K562 (cell line): ENCODE results near the gene CUTC. TPM values are rescaled to one million over a fixed set of nuclear protein-coding genes. Genes with fewer than 3 reads are reported as not detected.

Experiments used
- ATAC-seq: fragments of 200-7000 bp; cut with Tn5 transposase; 3 replicates; pipeline ENCODE4 v1.9.1; 2020; ENCODE audit warnings: moderate library complexity
- Bru-seq: library from RNA; stranded (reverse); fragments of 400-500 nt; gene quantifications from one replicate; lab custom pipeline; 2021; lab: Mats Ljungman, UMichigan
- BruChase-seq, 2 experiments: library from RNA; stranded (reverse); fragments of 400-500 nt; gene quantifications; one replicate each; lab custom pipeline; 2021; lab: Mats Ljungman, UMichigan
- BruUV-seq: library from RNA; stranded (reverse); fragments of 400-500 nt; replicated peaks from 2 replicates; lab custom pipeline; 2021; lab: Mats Ljungman, UMichigan
- CTCF ChIA-PET: fragments of 300-600 bp; formaldehyde crosslinking; extraction: SDS; loops from one replicate; lab custom pipeline; 2021; ENCODE audit warnings: low intra/inter-chr PET ratio; lab: Yijun Ruan, JAX
- POLR2A ChIA-PET: fragments of 300-600, 350-650 bp; sonication (Branson Sonifier 250); formaldehyde crosslinking; extraction: SDS; loops from one replicate; lab custom pipeline; 2021; ENCODE audit warnings: antibody characterized with exemption, inconsistent platforms; lab: Yijun Ruan, JAX
- DNase-seq, 4 experiments: peaks; one replicate each; pipeline versions ENCODE4 v3.0.0 to v3.0.0-alpha.2; 2011 to 2018; ENCODE audit warnings: low spot score in 3 of 4, mixed read lengths in 3 of 4; ENCODE audit errors: extremely low read depth in 1 of 4
- FAIRE-seq: peaks from 2 replicates; lab custom pipeline; 2011; peaks lifted over from hg19 to GRCh38; lab: Jason Lieb, UNC
- H2AFZ ChIP-seq: 2 replicates; pipeline ENCODE4 v1.6.0; 2011; ENCODE audit warnings: low read depth, low read length, control low read depth, inconsistent platforms
- H3K27ac ChIP-seq: fragments of 200-600 bp; 3 replicates; pipeline ENCODE4 v1.8.0; 2011; ENCODE audit warnings: low read depth, mild to moderate bottlenecking, control low read depth, inconsistent platforms, low read length, moderate library complexity, mixed read lengths; ENCODE audit errors: extremely low read depth
- H3K27me3 ChIP-seq, 2 experiments: fragments of 300-600 bp in 1 of 2; 2 replicates in 1 of 2; 3 replicates in 1 of 2; pipeline versions ENCODE4 v1.6.0 to v1.8.0; 2011; ENCODE audit warnings: inconsistent platforms in 2 of 2, low read length in 2 of 2, mild to moderate bottlenecking in 1 of 2, mixed read lengths in 1 of 2, moderate library complexity in 1 of 2; ENCODE audit not compliant: control insufficient read depth in 2 of 2, insufficient read depth in 2 of 2
- H3K36me3 ChIP-seq: fragments of 300-600 bp; 3 replicates; pipeline ENCODE4 v1.8.0; 2011; ENCODE audit warnings: mild to moderate bottlenecking, low read length, inconsistent platforms; ENCODE audit not compliant: control insufficient read depth, insufficient read depth
- H3K4me1 ChIP-seq, 2 experiments: fragments of 200-600 bp in 1 of 2; replicated peaks in 1 of 2; 2 replicates in 1 of 2; 3 replicates in 1 of 2; pipeline versions ENCODE4 v1.5.1 to v1.8.0; 2011; ENCODE audit warnings: inconsistent platforms in 2 of 2, low read length in 2 of 2, mild to moderate bottlenecking in 1 of 2, mixed read lengths in 1 of 2, moderate library complexity in 1 of 2; ENCODE audit not compliant: control insufficient read depth in 2 of 2, insufficient read depth in 2 of 2
- H3K4me2 ChIP-seq: 2 replicates; pipeline ENCODE4 v1.6.1; 2011; ENCODE audit warnings: low read length, control low read depth, inconsistent platforms, mixed read lengths; ENCODE audit not compliant: insufficient read depth
- H3K4me3 ChIP-seq: fragments of 200-600 bp; sonication (generic), shearing (Covaris generic); 2 replicates; pipeline ENCODE4 v1.5.1; 2016; ENCODE audit warnings: control low read depth, inconsistent platforms
- H3K79me2 ChIP-seq: fragments of 200-600 bp; 3 replicates; pipeline ENCODE4 v1.8.0; 2011; ENCODE audit warnings: low read length, inconsistent platforms; ENCODE audit not compliant: control insufficient read depth, insufficient read depth
- H3K9ac ChIP-seq, 2 experiments: 2 replicates each; pipeline versions ENCODE4 v1.6.0 to v1.6.1; 2011; ENCODE audit warnings: low read depth in 2 of 2, low read length in 2 of 2, control low read depth in 1 of 2, inconsistent platforms in 1 of 2, mild to moderate bottlenecking in 1 of 2, mixed read lengths in 1 of 2; ENCODE audit not compliant: insufficient read depth in 1 of 2
- H3K9me1 ChIP-seq: one replicate; pipeline ENCODE4 v1.6.0; 2011; ENCODE audit warnings: inconsistent platforms, mild to moderate bottlenecking, low read length, moderate library complexity; ENCODE audit not compliant: control insufficient read depth, insufficient read depth
- H3K9me3 ChIP-seq: replicated peaks from 2 replicates; pipeline ENCODE4 v1.5.1; 2011; ENCODE audit warnings: low read depth, low read length, inconsistent platforms; ENCODE audit not compliant: control insufficient read depth, insufficient read depth
- H4K20me1 ChIP-seq: replicated peaks from 2 replicates; pipeline ENCODE4 v1.6.1; 2011; ENCODE audit warnings: low read length, inconsistent platforms, mixed read lengths; ENCODE audit not compliant: control insufficient read depth, insufficient read depth
- BRD9 ChIP-seq: fragments of 450-650 bp; IDR thresholded peaks from 2 replicates; pipeline ENCODE4 v1.6.1; 2018; ENCODE audit warnings: low read depth; ENCODE audit not compliant: partially characterized antibody
- CCNT2 ChIP-seq: IDR thresholded peaks from 2 replicates; pipeline ENCODE4 v1.6.1; 2011; ENCODE audit warnings: borderline replicate concordance, low read depth, mild to moderate bottlenecking, moderate library complexity, mixed read lengths, low read length; ENCODE audit not compliant: insufficient read length; ENCODE audit errors: extremely low read depth
- HMG20A ChIP-seq: fragments of 450-650 bp; formaldehyde crosslinking; conservative IDR thresholded peaks from 2 replicates; pipeline ENCODE4 v1.4.0; 2020; ENCODE audit warnings: mild to moderate bottlenecking, mixed read lengths
- MTA2 ChIP-seq: fragments of 450-650 bp; IDR thresholded peaks from 2 replicates; pipeline ENCODE4 v1.6.1; 2016; ENCODE audit warnings: low read depth
- NFRKB ChIP-seq: fragments of 450-650 bp; IDR thresholded peaks from 2 replicates; pipeline ENCODE4 v1.6.1; 2016; ENCODE audit warnings: low read depth
- YBX1 ChIP-seq: fragments of 450-650 bp; IDR thresholded peaks from 2 replicates; pipeline ENCODE4 v1.7.1; 2016; ENCODE audit warnings: mild to moderate bottlenecking
- WGBS: fragments of 100-300 bp; shearing (Covaris generic); methylation state at CpG from one replicate; pipeline ENCODE4 v1.1.6; 2016; ENCODE audit warnings: low coverage, mixed read lengths; ENCODE audit not compliant: insufficient coverage; ENCODE audit errors: missing lambda C conversion rate; 5-methylcytosine and 5-hydroxymethylcytosine counted together
- in situ Hi-C: fragments of 300-500 bp; cut with MboI; formaldehyde crosslinking; loops from 4 replicates; pipeline ENCODE4 v1.15.0; 2018; ENCODE audit warnings: inconsistent platforms, mixed read lengths
- intact Hi-C: fragments of 100-400 bp; cut with micrococcal nuclease; formaldehyde crosslinking; loops from 2 replicates; pipeline ENCODE4 v1.14.2; 2022
- long read RNA-seq, 3 experiments: library from polyadenylated mRNA in 2 of 3; library from RNA in 1 of 3; unstranded in 2 of 3; stranded (forward) in 1 of 3; transcript quantifications; one replicate each; pipeline ENCODE4 v2.0.0, GENCODE V29; 2019 to 2022
- polyA minus RNA-seq, 3 experiments: library from RNA; depleted of rRNA, polyadenylated mRNA; stranded (reverse); fragments of >200 nt; gene quantifications; 2 replicates each; pipeline ENCODE4 v1.2.3, GENCODE V29; 2011
- polyA plus RNA-seq, 8 experiments: library from polyadenylated mRNA; depleted of rRNA in 4 of 8; stranded (reverse) in 5 of 8; unstranded in 3 of 8; fragments of >200 nt; fragmentation: Nextera tagmentation in 2 of 8; fragmentation: Illumina TruSeq in 1 of 8; extraction: Ambion mirVana in 2 of 8; extraction: Trizol in 1 of 8; gene quantifications; 2 replicates each; pipeline versions ENCODE4 v1.2.1 to v1.2.3, GENCODE V29; 2011 to 2014; ENCODE audit warnings: inconsistent platforms in 1 of 8, missing spikeins in 1 of 8
- total RNA-seq, 7 experiments: library from RNA; depleted of rRNA in 6 of 7; stranded (reverse); fragments of >200 nt in 6 of 7; fragmentation: Illumina TruSeq in 2 of 7; extraction: Trizol in 2 of 7; gene quantifications; 2 replicates each; pipeline versions ENCODE4 v1.2.1 to v1.2.3, GENCODE V29; 2011 to 2021; ENCODE audit warnings: low replicate concordance in 1 of 7
- TF ChIP-seq, protein P1 (sequence below), 2 experiments: fragments of 450-650 bp; IDR thresholded peaks; 2 replicates each; pipeline ENCODE4 v1.6.1; 2018; ENCODE audit warnings: mild to moderate bottlenecking in 2 of 2, low read depth in 1 of 2; ENCODE audit not compliant: partially characterized antibody in 2 of 2
- TF ChIP-seq, protein P2 (sequence below), 2 experiments: fragments of 450-650 bp; conservative IDR thresholded peaks; 2 replicates each; pipeline ENCODE4 v1.6.1; 2017; ENCODE audit warnings: mild to moderate bottlenecking in 2 of 2, moderate library complexity in 2 of 2

Gene CUTC
- 16.0 and 22.1 TPM in 2 replicates for total RNA-seq (2011; cell fraction: chromatin; rRNA removed; ENCODE audit: low replicate concordance)
- total RNA-seq (2011; cell fraction: nucleolus; rRNA removed), result 7.2 and 11.4 TPM in 2 replicates
- 13.0 and 13.9 TPM in 2 replicates for total RNA-seq (2011; cell fraction: nucleoplasm; rRNA removed)
- total RNA-seq (2014; rRNA removed), result 16.7 and 23.4 TPM in 2 replicates
- total RNA-seq (2014; rRNA removed; fragmentation: Illumina TruSeq; extraction: Trizol), result 32.3 and 34.7 TPM in 2 replicates
- total RNA-seq (2015; rRNA removed; fragmentation: Illumina TruSeq; extraction: Trizol), result 27.3 and 30.3 TPM in 2 replicates
- total RNA-seq (2021), result 18.6 and 21.6 TPM in 2 replicates
- polyA plus RNA-seq (2011; rRNA removed), result 38.8 and 49.0 TPM in 2 replicates
- 14.0 and 27.7 TPM in 2 replicates for polyA plus RNA-seq (2011; cell fraction: cytosol; rRNA removed)
- 14.7 and 19.7 TPM in 2 replicates for polyA plus RNA-seq (2011; cell fraction: nucleus; rRNA removed)
- 17.6 and 26.0 TPM in 2 replicates for polyA plus RNA-seq (2012)
- polyA plus RNA-seq (2014; fragmentation: Illumina TruSeq; extraction: Trizol), result 30.1 and 34.7 TPM in 2 replicates
- 10 to 100 TPM; 47.5 to 69.3 TPM for polyA plus RNA-seq (2014; fragmentation: Nextera tagmentation; extraction: Ambion mirVana)
- polyA plus RNA-seq (2014; rRNA removed), result 35.4 and 36.0 TPM in 2 replicates
- 30.4 and 40.7 TPM in 2 replicates for polyA minus RNA-seq (2011; rRNA and poly(A)+ RNA removed)
- polyA minus RNA-seq (2011; cell fraction: cytosol; rRNA and poly(A)+ RNA removed), result 9.6 and 11.0 TPM in 2 replicates
- 9.3 and 17.5 TPM in 2 replicates for polyA minus RNA-seq (2011; cell fraction: nucleus; rRNA and poly(A)+ RNA removed)
- Bru-seq, nascent RNA, result percentile 73 among the genes with signal in this experiment
- percentile 71 among the genes with signal in this experiment for BruChase-seq, experiment 1, labeled RNA remaining after a 2-hour chase
- percentile 72 among the genes with signal in this experiment for BruChase-seq, experiment 2, labeled RNA remaining after a 6-hour chase
- long read RNA-seq, experiment 1, transcript CUTC-203 (8 exons, 831 nt), result minor isoform, 5 of 85 reads
- long read RNA-seq, experiment 1, transcript CUTC-202 (9 exons, 1,346 nt), result major isoform, 47 of 85 reads
- long read RNA-seq, experiment 1, partial matches to known transcripts, result 4 of 85 reads
- long read RNA-seq, experiment 1, other reads (novel, unspliced or antisense), result 29 of 85 reads
- long read RNA-seq, experiment 2, transcript CUTC-202 (9 exons, 1,346 nt), result major isoform, 16 of 35 reads
- long read RNA-seq, experiment 2, partial matches to known transcripts, result 4 of 35 reads
- long read RNA-seq, experiment 2, other reads (novel, unspliced or antisense), result 14 of 35 reads
- long read RNA-seq, experiment 3, transcript CUTC-202 (9 exons, 1,346 nt), result major isoform, 26 of 37 reads
- long read RNA-seq, experiment 3, partial matches to known transcripts, result 2 of 37 reads
- long read RNA-seq, experiment 3, other reads (novel, unspliced or antisense), result 5 of 37 reads

DNA sequence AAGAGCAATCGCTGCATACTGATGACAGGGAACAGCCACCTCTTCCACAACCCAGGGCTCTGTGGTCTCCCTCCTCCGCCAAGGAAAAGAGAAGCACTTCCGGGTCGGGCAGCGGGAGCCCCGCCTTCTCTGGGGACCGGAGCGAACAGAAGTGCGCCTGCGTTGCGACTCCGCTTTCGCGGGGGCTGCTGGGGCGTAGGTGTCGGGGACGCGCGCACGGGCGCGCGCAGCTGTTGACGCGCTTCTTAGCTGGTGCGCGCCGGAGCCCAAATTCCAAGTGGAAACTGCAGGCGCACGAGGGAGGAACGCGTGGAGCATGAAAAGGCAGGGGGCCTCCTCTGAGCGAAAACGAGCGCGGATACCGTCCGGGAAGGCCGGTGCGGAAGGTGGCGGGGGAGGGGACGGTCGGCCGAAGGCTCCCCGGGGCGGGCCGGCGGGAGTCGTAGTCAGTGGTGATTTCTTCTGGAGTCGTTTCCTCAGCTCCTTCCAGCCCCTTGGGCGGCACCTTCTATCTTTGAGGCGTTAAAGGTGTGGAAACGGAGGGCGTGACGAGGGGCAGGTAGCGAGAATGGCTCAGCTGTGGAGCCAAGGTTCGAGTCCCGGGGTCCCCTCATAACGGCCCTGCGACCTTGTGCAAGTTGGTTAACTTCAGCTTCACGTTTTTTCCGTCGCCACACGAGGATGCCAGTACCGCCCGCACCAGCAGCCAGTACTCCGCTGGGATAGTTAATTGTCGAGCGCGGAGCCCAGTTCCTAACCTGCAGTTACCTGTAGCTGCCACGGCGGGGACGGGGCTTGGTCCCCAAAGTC is at the start of gene CUTC, which contains the start of gene COX15:
Gene CUTC, plus strand, starts transcription at position 202 of the 810 bp plus-strand sequence. Its CDS starts 115 bp downstream, at position 317.
Gene COX15, minus strand, starts transcription at position 95 of the 810 bp plus-strand sequence. Its CDS starts 78 bp downstream, at position 17.
- H3K4me2 ChIP-seq, result peak within 1 kb of the TSS; percentile 87
- intact Hi-C loops, result no loop called here
- TF ChIP-seq YBX1 (no peak), HMG20A (no peak), NFRKB (no peak), MTA2 (peak; percentile 40; the same call in 1 of the 2 replicates), CCNT2 (peak; percentile 57), BRD9 (no peak)
- TF ChIP-seq, protein P1, sequence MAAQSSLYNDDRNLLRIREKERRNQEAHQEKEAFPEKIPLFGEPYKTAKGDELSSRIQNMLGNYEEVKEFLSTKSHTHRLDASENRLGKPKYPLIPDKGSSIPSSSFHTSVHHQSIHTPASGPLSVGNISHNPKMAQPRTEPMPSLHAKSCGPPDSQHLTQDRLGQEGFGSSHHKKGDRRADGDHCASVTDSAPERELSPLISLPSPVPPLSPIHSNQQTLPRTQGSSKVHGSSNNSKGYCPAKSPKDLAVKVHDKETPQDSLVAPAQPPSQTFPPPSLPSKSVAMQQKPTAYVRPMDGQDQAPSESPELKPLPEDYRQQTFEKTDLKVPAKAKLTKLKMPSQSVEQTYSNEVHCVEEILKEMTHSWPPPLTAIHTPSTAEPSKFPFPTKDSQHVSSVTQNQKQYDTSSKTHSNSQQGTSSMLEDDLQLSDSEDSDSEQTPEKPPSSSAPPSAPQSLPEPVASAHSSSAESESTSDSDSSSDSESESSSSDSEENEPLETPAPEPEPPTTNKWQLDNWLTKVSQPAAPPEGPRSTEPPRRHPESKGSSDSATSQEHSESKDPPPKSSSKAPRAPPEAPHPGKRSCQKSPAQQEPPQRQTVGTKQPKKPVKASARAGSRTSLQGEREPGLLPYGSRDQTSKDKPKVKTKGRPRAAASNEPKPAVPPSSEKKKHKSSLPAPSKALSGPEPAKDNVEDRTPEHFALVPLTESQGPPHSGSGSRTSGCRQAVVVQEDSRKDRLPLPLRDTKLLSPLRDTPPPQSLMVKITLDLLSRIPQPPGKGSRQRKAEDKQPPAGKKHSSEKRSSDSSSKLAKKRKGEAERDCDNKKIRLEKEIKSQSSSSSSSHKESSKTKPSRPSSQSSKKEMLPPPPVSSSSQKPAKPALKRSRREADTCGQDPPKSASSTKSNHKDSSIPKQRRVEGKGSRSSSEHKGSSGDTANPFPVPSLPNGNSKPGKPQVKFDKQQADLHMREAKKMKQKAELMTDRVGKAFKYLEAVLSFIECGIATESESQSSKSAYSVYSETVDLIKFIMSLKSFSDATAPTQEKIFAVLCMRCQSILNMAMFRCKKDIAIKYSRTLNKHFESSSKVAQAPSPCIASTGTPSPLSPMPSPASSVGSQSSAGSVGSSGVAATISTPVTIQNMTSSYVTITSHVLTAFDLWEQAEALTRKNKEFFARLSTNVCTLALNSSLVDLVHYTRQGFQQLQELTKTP (IDR thresholded peaks at IDR 0.05; ENCODE audit: low read depth in 1 of 2, partially characterized antibody in 2 of 2), result no peak
- TF ChIP-seq, protein P2, sequence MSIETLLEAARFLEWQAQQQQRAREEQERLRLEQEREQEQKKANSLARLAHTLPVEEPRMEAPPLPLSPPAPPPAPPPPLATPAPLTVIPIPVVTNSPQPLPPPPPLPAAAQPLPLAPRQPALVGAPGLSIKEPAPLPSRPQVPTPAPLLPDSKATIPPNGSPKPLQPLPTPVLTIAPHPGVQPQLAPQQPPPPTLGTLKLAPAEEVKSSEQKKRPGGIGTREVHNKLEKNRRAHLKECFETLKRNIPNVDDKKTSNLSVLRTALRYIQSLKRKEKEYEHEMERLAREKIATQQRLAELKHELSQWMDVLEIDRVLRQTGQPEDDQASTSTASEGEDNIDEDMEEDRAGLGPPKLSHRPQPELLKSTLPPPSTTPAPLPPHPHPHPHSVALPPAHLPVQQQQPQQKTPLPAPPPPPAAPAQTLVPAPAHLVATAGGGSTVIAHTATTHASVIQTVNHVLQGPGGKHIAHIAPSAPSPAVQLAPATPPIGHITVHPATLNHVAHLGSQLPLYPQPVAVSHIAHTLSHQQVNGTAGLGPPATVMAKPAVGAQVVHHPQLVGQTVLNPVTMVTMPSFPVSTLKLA (conservative IDR thresholded peaks at IDR 0.05), result peak; percentile 52 to 74

More for the DNA sequence above, at the start of gene CUTC, which contains the start of gene COX15:
- TSS peak; percentile 77 for BruUV-seq
- Histone ChIP-seq H3K27me3 (no peaks in the 10 kb centered on the region), H3K4me3 (peak within 1 kb of the TSS; percentile 82), H3K36me3 (peaks cover 21% of the 10 kb centered on the region; the same call in 2 of the 3 replicates), H3K9ac (peak within 1 kb of the TSS; percentile 83 to 97), H3K9me1 (no peaks in the 10 kb centered on the region), H3K27ac (peak within 1 kb of the TSS; percentile 89), H3K79me2 (peaks cover 34% of the 10 kb centered on the region), H4K20me1 (no peaks in the 10 kb centered on the region), H3K9me3 (no peaks in the 10 kb centered on the region), H3K4me1 (no peaks in the 10 kb centered on the region; a peak in 2 of 5 replicates), H2AFZ (peak within 1 kb of the TSS; percentile 94)
- in situ Hi-C loops, result no loop called here
- FAIRE-seq, result peak; percentile 92
- ChIA-PET CTCF (interaction anchor here (0.6 kb wide), 1 partner anchor 45 kb away, joined by 4 read pairs; no protein-coding TSS in a partner anchor), POLR2A (interaction anchor here (0.7 to 2.7 kb wide), 6 partner anchors 11 to 305 kb away, joined by 3 to 16 read pairs (median 4); partner anchors contain the start of gene GOT1)
- ATAC-seq, result peak; percentile 95
- DNase-seq, result peak; percentile 90 to 96 (median 92)
- WGBS, result 1% methylated on average over 27 of the region's 73 CpGs
